GM19239 (cell line): ENCODE results near the gene CDC14A.

ENCODE experiments used
- DNase-seq: peaks from one replicate; pipeline ENCODE4 v3.0.0; 2011; ENCODE audit warnings: low spot score; ENCODE audit not compliant: insufficient read length
- FAIRE-seq: peaks from 2 replicates; lab custom pipeline; 2011; peaks lifted over from hg19 to GRCh38; lab: Jason Lieb, UNC

CDC14A gene

DNA sequence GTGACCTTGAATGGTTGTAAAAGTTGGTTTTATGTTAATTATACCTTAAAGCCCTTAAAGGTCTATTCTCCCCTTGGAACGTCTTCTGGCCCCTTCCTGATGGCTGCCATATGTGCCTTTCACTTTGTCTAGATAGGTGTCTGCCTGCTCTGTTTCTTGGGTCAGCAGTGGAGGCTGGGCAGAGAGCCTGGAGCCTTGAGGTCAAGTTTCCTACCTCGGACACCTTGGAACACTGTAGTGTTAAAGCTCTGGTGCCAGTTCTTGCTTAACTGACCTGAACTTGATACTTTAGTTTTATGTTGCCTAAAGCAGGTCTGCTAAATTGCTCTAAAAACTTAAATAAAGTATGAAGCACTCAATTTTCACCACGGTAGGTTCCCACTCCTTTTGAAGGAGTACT lies 86.5 kb downstream of the CDC14A start:
- no peak for FAIRE-seq
- no peak for DNase-seq

GRCh38 chr1:100440075-100440809 lies 87.9 kb downstream of the CDC14A start:
- FAIRE-seq (no peak), DNase-seq (no peak)

- FAIRE-seq = peak; percentile 23
Observed at GRCh38 chr1:100441146-100441545, 88.8 kb downstream of the CDC14A start.

GRCh38 chr1:100441651-100442050 lies 89.3 kb downstream of the CDC14A start:
- FAIRE-seq (peak; percentile 72), DNase-seq (no peak)

More at GRCh38 chr1:100441146-100441545, 88.8 kb downstream of the CDC14A start:
- DNase-seq = no peak

- DNase-seq = no peak
- peak; percentile 96 for FAIRE-seq
Observed at GRCh38 chr1:100443811-100444571, 91.7 kb downstream of the CDC14A start.

- DNase-seq (no peak), FAIRE-seq (no peak)
Observed at GRCh38 chr1:100445565-100445964, 93.3 kb downstream of the CDC14A start.

- FAIRE-seq (no peak), DNase-seq (no peak)
Observed at GRCh38 chr1:100448366-100448765, 96.1 kb downstream of the CDC14A start.

DNA sequence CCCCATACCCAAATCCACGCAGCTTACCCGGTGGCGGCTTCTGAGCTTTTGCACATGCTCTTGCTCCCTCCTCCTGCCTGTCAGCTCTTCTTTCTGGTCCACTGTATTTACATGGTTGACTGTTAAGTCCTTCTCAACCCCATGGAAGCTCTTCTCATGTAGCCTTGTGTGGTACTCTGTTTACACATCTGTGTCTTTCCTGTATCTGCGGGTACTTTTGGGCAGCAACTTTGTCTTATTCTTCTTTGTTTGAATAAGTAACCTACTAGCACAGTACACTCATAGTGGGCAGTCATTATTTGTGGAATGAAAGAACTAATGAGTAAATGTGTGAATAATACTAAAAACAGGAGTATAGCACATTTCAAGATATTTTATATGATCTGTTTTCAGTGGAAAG lies 97.2 kb downstream of the CDC14A start:
- FAIRE-seq (no peak), DNase-seq (no peak)

GRCh38 chr1:100452641-100453040 lies 100.3 kb downstream of the CDC14A start:
- no peak for FAIRE-seq
- DNase-seq = no peak

DNA sequence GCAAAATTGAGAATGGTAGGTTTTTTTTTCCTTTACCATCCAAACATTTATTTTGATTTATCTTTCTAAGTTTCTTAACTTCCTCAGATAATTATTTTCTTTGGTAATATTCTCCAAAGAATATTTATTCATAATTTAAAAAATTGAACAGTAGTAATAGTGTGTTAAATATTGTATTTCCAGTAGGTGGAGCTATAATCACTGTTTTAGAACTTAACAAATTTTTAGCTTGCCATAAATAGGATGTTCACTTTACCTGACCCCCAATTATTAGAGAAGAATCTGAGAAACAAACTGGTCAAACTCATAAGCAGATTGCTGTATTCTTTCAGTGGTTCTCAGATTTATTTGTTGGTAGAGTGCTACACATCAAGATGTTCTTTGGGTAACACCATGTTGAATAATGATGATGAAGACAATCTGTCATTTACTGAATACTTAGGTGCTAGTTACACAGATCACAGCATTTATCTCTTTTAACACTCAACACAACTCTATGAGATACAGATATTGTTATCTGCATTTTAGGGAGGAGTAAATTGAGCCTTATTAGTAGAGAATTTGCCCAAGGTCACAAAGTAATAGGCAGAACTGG lies 103.3 kb downstream of the CDC14A start:
- FAIRE-seq = peak; percentile 45
- DNase-seq = no peak

DNA sequence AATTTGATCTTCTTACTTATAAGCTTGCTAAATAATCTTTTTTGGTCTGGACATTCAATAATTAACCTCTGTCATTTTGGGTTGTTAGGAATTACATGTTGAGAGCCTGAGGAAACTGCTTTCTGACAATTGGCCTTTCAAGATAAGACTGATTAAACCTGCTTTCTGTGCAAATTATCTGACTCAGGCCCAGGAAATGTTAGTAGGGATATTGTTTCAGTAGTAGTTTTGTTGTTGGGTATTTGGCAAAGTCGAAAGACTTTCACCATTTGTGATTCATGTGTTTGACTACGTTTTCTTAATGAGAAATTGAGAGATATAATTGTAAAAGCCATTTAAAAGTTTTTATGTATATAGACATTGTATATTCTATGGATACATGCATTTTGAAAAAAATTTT lies 104.6 kb downstream of the CDC14A start:
- FAIRE-seq (no peak), DNase-seq (no peak)

- DNase-seq (no peak), FAIRE-seq (no peak)
Observed at GRCh38 chr1:100457683-100458082, 105.4 kb downstream of the CDC14A start.

GRCh38 chr1:100458661-100459357 lies 106.5 kb downstream of the CDC14A start:
- no peak for DNase-seq
- no peak for FAIRE-seq

- FAIRE-seq (peak; percentile 88), DNase-seq (peak; percentile 24)
Observed at GRCh38 chr1:100459358-100460114, 107.2 kb downstream of the CDC14A start.

DNA sequence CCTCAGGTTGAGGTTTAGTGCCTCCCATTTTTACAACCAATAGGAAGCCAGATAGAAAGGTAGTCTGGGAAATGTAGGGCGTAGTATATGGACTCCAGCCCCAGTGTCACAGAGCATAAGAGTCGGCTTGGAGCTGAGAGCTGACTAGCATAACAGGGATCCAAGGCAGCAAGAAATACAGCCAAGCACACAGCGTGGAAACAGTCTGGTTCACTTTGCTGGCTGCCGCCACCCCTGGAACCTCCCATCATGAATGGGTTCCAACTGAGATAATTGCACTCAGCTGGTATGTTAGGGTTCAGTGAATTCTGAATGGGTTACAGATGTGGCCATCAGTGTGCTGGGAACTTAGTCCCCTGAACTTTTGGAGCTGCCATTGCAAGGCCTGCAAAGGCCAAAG lies 108.9 kb downstream of the CDC14A start:
- DNase-seq (no peak), FAIRE-seq (no peak)

DNA sequence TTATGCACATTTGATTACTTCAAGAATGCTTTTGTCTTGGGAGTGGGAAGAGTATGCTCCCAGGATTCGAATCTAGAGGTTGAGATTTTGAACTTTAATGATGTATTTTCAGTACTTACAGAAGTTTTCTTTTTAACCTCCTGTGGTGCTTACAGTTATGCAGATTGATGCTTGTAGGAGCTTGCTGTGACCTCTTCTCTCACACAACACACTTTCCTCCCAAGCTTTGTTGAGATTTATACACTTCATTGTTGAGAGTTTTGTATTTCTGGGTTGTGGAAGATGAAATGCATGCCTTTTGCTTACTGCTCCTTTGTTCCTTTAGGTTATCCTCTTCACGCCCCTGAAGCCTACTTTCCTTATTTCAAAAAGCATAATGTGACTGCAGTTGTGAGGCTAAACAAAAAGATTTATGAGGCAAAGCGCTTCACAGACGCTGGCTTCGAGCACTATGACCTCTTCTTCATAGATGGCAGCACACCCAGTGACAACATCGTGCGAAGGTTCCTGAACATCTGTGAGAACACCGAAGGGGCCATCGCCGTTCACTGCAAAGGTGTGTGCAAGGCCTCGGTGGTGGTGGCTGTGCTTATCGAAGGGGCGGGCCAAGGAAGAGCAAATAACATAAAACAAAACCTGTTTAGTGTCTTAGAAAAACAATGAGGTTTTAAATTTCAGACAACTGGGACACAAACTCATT lies 110.2 kb downstream of the CDC14A start:
- DNase-seq = no peak
- no peak for FAIRE-seq

- DNase-seq (peak; percentile 6), FAIRE-seq (peak; percentile 69)
Observed at GRCh38 chr1:100463791-100464424, 111.6 kb downstream of the CDC14A start.

DNA sequence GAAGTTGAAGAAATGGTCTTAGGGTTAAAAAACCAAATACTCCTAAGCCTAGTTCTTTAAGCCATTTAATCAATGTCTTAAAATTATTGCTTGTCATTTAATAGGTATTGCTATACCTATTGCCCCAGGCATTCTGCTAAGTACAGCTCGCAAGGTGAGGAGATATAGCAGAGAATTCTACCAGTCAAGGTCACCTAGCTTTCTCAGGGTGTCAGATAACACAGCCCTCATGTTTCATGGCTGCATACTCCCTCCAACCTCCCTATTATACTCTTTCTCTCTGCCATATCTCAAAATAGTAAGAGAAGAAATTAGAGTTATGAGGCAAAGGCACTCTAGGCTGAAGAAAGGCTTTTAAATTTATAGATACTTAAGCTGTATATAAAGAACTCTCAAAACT lies 117.3 kb downstream of the CDC14A start:
- DNase-seq (no peak), FAIRE-seq (no peak)

DNA sequence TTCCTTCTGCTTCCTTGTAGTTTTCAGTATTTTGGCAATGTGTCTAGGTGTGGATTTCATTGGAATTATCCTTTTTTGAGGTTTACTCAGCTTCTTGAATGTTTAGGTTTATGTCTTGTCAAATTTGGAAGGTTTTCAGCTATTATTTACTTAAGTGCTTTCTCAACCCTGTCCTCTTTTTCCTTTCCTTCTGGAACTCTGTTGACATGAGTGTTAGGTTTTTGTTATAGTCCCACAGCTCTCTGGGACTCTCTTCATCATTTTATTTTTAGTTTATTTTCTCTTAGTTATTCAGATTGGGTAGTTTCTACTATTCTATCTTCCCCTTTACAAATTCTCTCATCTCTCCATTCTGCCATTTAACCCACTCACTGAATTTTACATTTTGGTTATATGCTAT lies 122.5 kb downstream of the CDC14A start:
- FAIRE-seq (no peak), DNase-seq (no peak)
